Measurements from ENCODE around the gene UBE2H.
A peak's percentile ranks its signal among the peaks of the same experiment; 100 is the strongest.

Gene UBE2H

GRCh38 chr7:129831424-129832058 lies 121.2 kb downstream of the UBE2H start (continued):
- TF ChIP-seq ZNF48 (tag by site-specific recombination; IDR thresholded peaks at IDR 0.05) (no peak), ZNF423 (tag by site-specific recombination; IDR thresholded peaks at IDR 0.05) (no peak), BCL11B (tag by site-specific recombination; IDR thresholded peaks at IDR 0.05; ENCODE audit: low read depth) (no peak), SP7 (tag by site-specific recombination; IDR thresholded peaks at IDR 0.05) (peak; percentile 89), PRDM1 (tag by site-specific recombination; IDR thresholded peaks at IDR 0.05) (peak; percentile 35; the same call in 1 of the 2 replicates), MYNN (tag by site-specific recombination; IDR thresholded peaks at IDR 0.05; ENCODE audit: borderline replicate concordance) (no peak), MEIS1 (CRISPR knock-in tag; IDR thresholded peaks at IDR 0.05; ENCODE audit: borderline replicate concordance) (no peak), ZNF830 (tag by site-specific recombination; IDR thresholded peaks at IDR 0.05; ENCODE audit: low read depth) (no peak), ZNF311 (tag by site-specific recombination; IDR thresholded peaks at IDR 0.05; ENCODE audit: borderline replicate concordance) (no peak), ZNF488 (tag by site-specific recombination; IDR thresholded peaks at IDR 0.05) (no peak), IKZF3 (tag by site-specific recombination; IDR thresholded peaks at IDR 0.05) (peak; percentile 36; the same call in 1 of the 2 replicates), ZNF449 (tag by site-specific recombination; IDR thresholded peaks at IDR 0.05) (no peak), ZNF280D (tag by site-specific recombination; IDR thresholded peaks at IDR 0.05) (0 out of 2 replicates have a peak, but pooled peaks have one; percentile 71), EGR2 (tag by site-specific recombination; IDR thresholded peaks at IDR 0.05; ENCODE audit: low read depth) (no peak), ZNF354C (tag by site-specific recombination; IDR thresholded peaks at IDR 0.05; ENCODE audit: borderline replicate concordance, low read depth) (no peak), PRDM6 (tag by site-specific recombination; IDR thresholded peaks at IDR 0.05) (no peak), OSR2 (tag by site-specific recombination; IDR thresholded peaks at IDR 0.05) (no peak), REPIN1 (tag by site-specific recombination; IDR thresholded peaks at IDR 0.05; ENCODE audit: low read depth) (no peak), ZSCAN16 (tag by site-specific recombination; IDR thresholded peaks at IDR 0.05) (no peak), ZNF692 (tag by site-specific recombination; IDR thresholded peaks at IDR 0.05) (peak; percentile 87), ZBTB44 (tag by site-specific recombination; IDR thresholded peaks at IDR 0.05) (no peak), ZNF654 (tag by site-specific recombination; IDR thresholded peaks at IDR 0.05; ENCODE audit: low read depth) (peak; percentile 10; the same call in 1 of the 2 replicates), ZNF133 (tag by site-specific recombination; IDR thresholded peaks at IDR 0.05) (no peak), ZNF514 (tag by site-specific recombination; IDR thresholded peaks at IDR 0.05) (no peak), ZNF394 (tag by site-specific recombination; IDR thresholded peaks at IDR 0.05; ENCODE audit: borderline replicate concordance) (peak; percentile 46; the same call in 1 of the 2 replicates), PATZ1 (tag by site-specific recombination; IDR thresholded peaks at IDR 0.05) (0 out of 2 replicates have a peak, but pooled peaks have one; percentile 32), ZNF416 (tag by site-specific recombination; IDR thresholded peaks at IDR 0.05) (no peak)

Data from HEK293 (cell line).